ENCODE measurements around the gene SLC22A31. TPM values are rescaled to one million over a fixed set of nuclear protein-coding genes. Genes with fewer than 3 reads are reported as not detected.

The SLC22A31 gene
- polyA plus RNA-seq, 1 donor from 2014 or later: not detected

GRCh38 chr16:89230255-89230654 lies 29.9 kb upstream of the SLC22A31 start:
- Mint-ChIP-seq H3K27ac (no peak overlapping the region), H3K36me3 (peaks cover 18% of the 10 kb centered on the region), H3K27me3 (no peaks in the 10 kb centered on the region)

GRCh38 chr16:89224665-89225064 lies 24.3 kb upstream of the SLC22A31 start:
- H3K4me1 Mint-ChIP-seq: peaks cover 0 to 6% (median 3%) of the 10 kb centered on the region in 3 donors
- H3K9me3 Mint-ChIP-seq: peaks cover 2 to 16% (median 15%) of the 10 kb centered on the region in 3 donors
- H3K27me3 Mint-ChIP-seq: no peaks in the 10 kb centered on the region
- peaks cover 20% of the 10 kb centered on the region for H3K36me3 Mint-ChIP-seq
- H3K27ac Mint-ChIP-seq: no peak overlapping the region
- H3K4me3 Mint-ChIP-seq: peak overlapping the region in 1 of 4 donors; percentile 62

More at GRCh38 chr16:89230255-89230654, 29.9 kb upstream of the SLC22A31 start:
- Mint-ChIP-seq H3K9me3 (peaks cover 2 to 16% (median 15%) of the 10 kb centered on the region in 3 donors), H3K4me1 (peaks cover 0 to 1% (median 0%) of the 10 kb centered on the region in 3 donors), H3K4me3 (no peak overlapping the region)

DNA sequence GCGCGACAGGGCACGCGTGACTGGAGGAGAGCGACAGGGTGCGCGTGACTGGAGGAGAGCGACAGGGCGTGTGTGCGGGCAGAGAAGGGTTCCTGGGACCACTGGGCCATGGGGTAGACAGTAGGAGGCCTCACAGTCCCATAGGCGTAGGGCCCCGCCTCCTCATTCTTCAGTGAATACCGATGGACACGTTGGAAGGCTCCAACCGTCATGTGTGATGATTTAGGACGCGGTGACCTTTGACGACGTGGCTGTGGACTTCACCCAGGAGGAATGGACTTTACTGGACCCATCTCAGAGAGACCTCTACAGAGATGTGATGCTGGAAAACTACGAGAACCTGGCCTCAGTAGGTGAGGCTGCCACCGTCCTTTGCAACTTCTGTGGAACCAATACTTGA lies 22.6 kb upstream of the SLC22A31 start:
- Mint-ChIP-seq H3K36me3 (peaks cover 18% of the 10 kb centered on the region), H3K4me3 (peak overlapping the region in 1 of 4 donors; percentile 58), H3K27ac (no peak overlapping the region), H3K27me3 (no peaks in the 10 kb centered on the region), H3K9me3 (peaks cover 2 to 6% (median 5%) of the 10 kb centered on the region in 3 donors), H3K4me1 (peaks cover 0 to 11% (median 7%) of the 10 kb centered on the region in 3 donors)

DNA sequence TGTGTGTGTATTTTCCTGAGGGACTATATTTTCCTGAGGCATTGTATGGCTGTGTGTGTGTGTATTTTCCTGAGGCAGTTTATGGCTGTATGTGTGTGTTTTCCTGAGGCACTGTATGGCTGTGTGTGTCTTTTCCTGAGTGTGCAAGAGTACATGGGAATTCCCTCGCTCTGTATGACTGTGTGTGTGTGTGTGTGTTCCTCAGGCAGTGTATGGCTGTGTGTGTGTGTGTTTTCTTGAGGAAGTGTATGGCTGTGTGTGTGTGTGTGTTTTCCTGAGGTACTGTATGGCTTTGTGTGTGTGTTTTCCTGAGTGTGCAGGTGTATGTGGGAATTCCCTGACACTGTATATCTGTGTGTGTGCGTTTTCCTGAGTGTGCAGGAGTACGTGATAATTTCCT lies 21.3 kb upstream of the SLC22A31 start:
- H3K27me3 Mint-ChIP-seq: no peaks in the 10 kb centered on the region
- H3K4me1 Mint-ChIP-seq: peaks cover 1 to 12% (median 11%) of the 10 kb centered on the region in 3 donors
- H3K9me3 Mint-ChIP-seq: peaks cover 0 to 2% (median 0%) of the 10 kb centered on the region in 3 donors
- no peak overlapping the region for H3K27ac Mint-ChIP-seq
- H3K36me3 Mint-ChIP-seq: peaks cover 11% of the 10 kb centered on the region
- H3K4me3 Mint-ChIP-seq: peak overlapping the region in 1 of 4 donors; percentile 50

GRCh38 chr16:89219365-89219764 lies 19.0 kb upstream of the SLC22A31 start:
- peaks cover 11 to 16% (median 14%) of the 10 kb centered on the region in 3 donors for H3K4me1 Mint-ChIP-seq
- H3K9me3 Mint-ChIP-seq: no peaks in the 10 kb centered on the region
- H3K4me3 Mint-ChIP-seq: peak overlapping the region in 3 of 4 donors; percentile 55 to 85 (median 56)
- H3K27ac Mint-ChIP-seq: peak overlapping the region in 1 of 3 donors; percentile 24
- peaks cover 3% of the 10 kb centered on the region for H3K36me3 Mint-ChIP-seq
- H3K27me3 Mint-ChIP-seq: no peaks in the 10 kb centered on the region

DNA sequence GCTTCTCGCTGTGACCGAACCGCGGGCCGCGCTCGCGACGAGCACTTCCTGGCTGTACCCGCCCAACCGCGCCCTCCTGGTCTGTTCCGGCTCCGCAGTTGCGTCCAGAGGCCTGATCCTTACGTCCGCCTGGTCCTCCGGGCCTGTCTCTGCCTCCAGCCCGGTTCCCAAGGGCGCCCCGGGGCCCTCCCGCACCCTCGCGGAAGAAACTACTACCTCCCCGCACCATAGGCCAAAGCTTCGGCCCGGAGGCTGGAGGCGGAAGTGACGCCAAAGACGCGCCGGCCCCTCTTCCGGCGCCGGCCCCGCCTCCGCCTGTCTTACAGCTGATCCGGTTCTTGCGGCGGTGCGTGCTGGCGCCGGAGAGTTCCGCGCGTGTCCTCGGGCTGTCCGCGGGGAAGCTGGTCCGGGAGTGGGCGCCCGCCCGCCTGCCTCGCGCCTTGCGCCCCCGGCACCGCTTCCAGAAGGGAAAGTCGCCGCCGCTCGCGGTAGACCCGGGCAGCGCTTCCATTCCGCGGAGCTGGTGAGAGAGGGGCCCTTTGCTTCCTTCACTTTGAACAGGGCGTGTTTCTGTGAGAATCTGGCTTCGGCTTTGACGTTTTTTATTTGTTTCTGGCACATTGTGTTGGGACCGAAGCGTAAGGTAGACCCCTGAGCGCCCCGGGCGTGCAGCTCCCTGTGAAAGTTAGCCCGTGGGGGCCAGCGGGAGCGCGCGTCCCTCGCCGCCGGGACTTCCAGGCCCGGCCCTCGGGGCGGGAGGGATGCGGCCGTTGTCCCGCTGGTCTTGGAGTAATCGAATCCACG lies 17.3 kb upstream of the SLC22A31 start, which contains the start of gene ZNF778:
Gene ZNF778 (plus strand): TSS at position 316 of the 804 bp plus-strand sequence. CDS start 3,425 bp downstream, outside the sequence.
- Mint-ChIP-seq H3K27ac (peak within 1 kb of the TSS; percentile 71 to 98 (median 87)), H3K4me1 (peaks cover 11 to 16% (median 14%) of the 10 kb centered on the region in 3 donors), H3K9me3 (no peaks in the 10 kb centered on the region), H3K4me3 (peak within 1 kb of the TSS; percentile 81 to 94 (median 88)), H3K27me3 (no peaks in the 10 kb centered on the region), H3K36me3 (peaks cover under 1% of the 10 kb centered on the region)

GRCh38 chr16:89217138-89217387 lies 16.7 kb upstream of the SLC22A31 start:
- peaks cover 11 to 16% (median 14%) of the 10 kb centered on the region in 3 donors for H3K4me1 Mint-ChIP-seq
- H3K4me3 Mint-ChIP-seq: peak overlapping the region; percentile 81 to 94 (median 88)
- no peaks in the 10 kb centered on the region for H3K27me3 Mint-ChIP-seq
- H3K27ac Mint-ChIP-seq: peak overlapping the region; percentile 71 to 98 (median 87)
- H3K36me3 Mint-ChIP-seq: no peaks in the 10 kb centered on the region
- no peaks in the 10 kb centered on the region for H3K9me3 Mint-ChIP-seq

GRCh38 chr16:89216315-89217137 lies 16.2 kb upstream of the SLC22A31 start:
- Mint-ChIP-seq H3K9me3 (no peaks in the 10 kb centered on the region), H3K27ac (peak overlapping the region; percentile 71 to 98 (median 87)), H3K27me3 (no peaks in the 10 kb centered on the region), H3K4me3 (peak overlapping the region; percentile 81 to 94 (median 88)), H3K4me1 (peaks cover 11 to 16% (median 13%) of the 10 kb centered on the region in 3 donors), H3K36me3 (no peaks in the 10 kb centered on the region)

GRCh38 chr16:89210904-89211515 lies 10.7 kb upstream of the SLC22A31 start:
- peak overlapping the region in 2 of 3 donors; percentile 9 to 65 for H3K27ac Mint-ChIP-seq
- no peaks in the 10 kb centered on the region for H3K36me3 Mint-ChIP-seq
- peaks cover 2 to 13% (median 3%) of the 10 kb centered on the region in 3 donors for H3K4me1 Mint-ChIP-seq
- H3K4me3 Mint-ChIP-seq: no peak overlapping the region
- no peaks in the 10 kb centered on the region for H3K9me3 Mint-ChIP-seq
- peaks cover 15% of the 10 kb centered on the region for H3K27me3 Mint-ChIP-seq

GRCh38 chr16:89210165-89210903 lies 10.0 kb upstream of the SLC22A31 start:
- no peak overlapping the region for H3K4me3 Mint-ChIP-seq
- H3K9me3 Mint-ChIP-seq: no peaks in the 10 kb centered on the region
- H3K36me3 Mint-ChIP-seq: no peaks in the 10 kb centered on the region
- H3K27me3 Mint-ChIP-seq: peaks cover 15% of the 10 kb centered on the region
- H3K27ac Mint-ChIP-seq: peak overlapping the region in 2 of 3 donors; percentile 9 to 65
- peaks cover 2 to 12% (median 3%) of the 10 kb centered on the region in 3 donors for H3K4me1 Mint-ChIP-seq

DNA sequence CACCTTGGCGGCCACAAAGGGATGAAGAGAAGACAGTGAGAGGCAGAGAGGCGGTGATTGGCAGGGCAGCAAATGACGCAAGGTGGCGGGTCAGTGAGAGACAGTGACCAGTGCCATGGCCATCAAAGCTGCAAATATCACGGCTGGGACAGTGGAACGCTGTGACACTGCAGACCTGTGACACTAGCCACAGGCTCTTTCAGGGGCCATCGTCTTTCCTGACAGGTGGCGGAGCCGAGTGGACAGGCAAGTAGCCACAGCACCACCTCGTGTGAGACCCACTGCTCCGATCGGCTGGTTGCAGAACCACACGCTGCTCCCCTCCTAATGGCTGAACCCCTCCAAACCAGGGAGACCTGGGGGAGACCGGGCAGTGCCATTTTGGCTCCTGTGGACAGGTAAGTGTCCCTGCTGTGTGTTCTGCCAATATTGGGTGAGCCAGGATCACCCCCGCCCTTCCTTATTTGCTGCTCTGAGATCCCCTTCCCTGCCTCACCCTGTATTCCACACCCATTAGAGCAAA lies 9.2 kb upstream of the SLC22A31 start:
- Mint-ChIP-seq H3K4me3 (no peak overlapping the region), H3K36me3 (no peaks in the 10 kb centered on the region), H3K27ac (peak overlapping the region in 2 of 3 donors; percentile 9 to 65), H3K4me1 (peaks cover 2 to 8% (median 3%) of the 10 kb centered on the region in 3 donors), H3K27me3 (peaks cover 15% of the 10 kb centered on the region), H3K9me3 (no peaks in the 10 kb centered on the region)

- H3K4me1 Mint-ChIP-seq: peaks cover 2 to 12% (median 3%) of the 10 kb centered on the region in 3 donors
- H3K9me3 Mint-ChIP-seq: peaks cover 0 to 2% (median 1%) of the 10 kb centered on the region in 3 donors
- H3K4me3 Mint-ChIP-seq: no peak overlapping the region
- peaks cover 27% of the 10 kb centered on the region for H3K27me3 Mint-ChIP-seq
- no peak overlapping the region for H3K27ac Mint-ChIP-seq
- H3K36me3 Mint-ChIP-seq: no peaks in the 10 kb centered on the region
Observed at GRCh38 chr16:89207993-89208392, 7.7 kb upstream of the SLC22A31 start.

DNA sequence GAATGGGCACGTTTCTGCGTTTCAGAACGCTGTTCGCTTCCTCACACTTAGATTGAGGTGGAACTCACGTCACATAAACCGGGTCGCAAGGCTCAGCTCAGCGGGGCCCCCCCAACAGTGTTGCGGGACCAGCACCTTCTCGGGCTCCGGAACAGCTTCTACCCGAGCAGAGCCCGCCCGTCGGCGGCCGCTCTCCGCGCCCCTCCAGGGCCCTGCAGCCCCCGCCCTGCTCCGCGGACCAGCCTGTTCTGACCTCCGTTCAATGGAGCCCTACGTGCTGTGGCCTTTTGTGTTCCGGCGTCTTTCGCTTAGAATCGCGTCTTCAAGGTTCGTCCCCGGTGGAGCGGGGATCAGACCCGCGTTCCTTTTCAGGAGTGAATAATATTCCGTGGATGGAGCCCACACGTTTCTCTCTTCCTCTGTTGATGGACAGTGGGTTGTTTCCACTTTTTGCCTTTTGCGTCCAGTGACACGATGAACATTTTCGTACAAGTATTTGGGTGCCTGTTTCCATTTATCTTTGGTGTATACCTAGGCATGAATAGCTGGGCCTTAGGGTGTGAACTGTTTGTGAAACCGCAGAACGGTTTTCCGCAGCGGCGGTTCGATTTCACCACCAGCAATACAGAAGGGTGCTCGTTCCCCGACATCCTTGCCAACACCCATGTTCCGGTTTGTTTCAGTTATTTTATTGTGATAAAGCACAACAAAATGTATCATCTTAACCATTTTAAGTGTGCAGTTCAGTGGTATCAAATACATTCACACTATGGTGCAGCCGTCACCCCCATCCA lies 2.3 kb upstream of the SLC22A31 start:
- H3K27ac Mint-ChIP-seq: peak overlapping the region; percentile 69 to 80 (median 76)

More for the DNA sequence above, 2.3 kb upstream of the SLC22A31 start:
- peaks cover 0 to 6% (median 0%) of the 10 kb centered on the region in 3 donors for H3K4me1 Mint-ChIP-seq
- H3K9me3 Mint-ChIP-seq: peaks cover 3% of the 10 kb centered on the region in 3 donors
- no peaks in the 10 kb centered on the region for H3K36me3 Mint-ChIP-seq
- peaks cover 43% of the 10 kb centered on the region for H3K27me3 Mint-ChIP-seq
- peak overlapping the region; percentile 18 to 85 (median 56) for H3K4me3 Mint-ChIP-seq

Data from IgD-negative memory B cell (primary cell).